ENCODE measurements around the gene OXCT1. TPM values are rescaled to one million over a fixed set of nuclear protein-coding genes. Genes with fewer than 3 reads are reported as not detected.

The OXCT1 gene
- polyA plus RNA-seq (2012; ENCODE audit: low read depth, missing spikeins), result 37.4 TPM

DNA sequence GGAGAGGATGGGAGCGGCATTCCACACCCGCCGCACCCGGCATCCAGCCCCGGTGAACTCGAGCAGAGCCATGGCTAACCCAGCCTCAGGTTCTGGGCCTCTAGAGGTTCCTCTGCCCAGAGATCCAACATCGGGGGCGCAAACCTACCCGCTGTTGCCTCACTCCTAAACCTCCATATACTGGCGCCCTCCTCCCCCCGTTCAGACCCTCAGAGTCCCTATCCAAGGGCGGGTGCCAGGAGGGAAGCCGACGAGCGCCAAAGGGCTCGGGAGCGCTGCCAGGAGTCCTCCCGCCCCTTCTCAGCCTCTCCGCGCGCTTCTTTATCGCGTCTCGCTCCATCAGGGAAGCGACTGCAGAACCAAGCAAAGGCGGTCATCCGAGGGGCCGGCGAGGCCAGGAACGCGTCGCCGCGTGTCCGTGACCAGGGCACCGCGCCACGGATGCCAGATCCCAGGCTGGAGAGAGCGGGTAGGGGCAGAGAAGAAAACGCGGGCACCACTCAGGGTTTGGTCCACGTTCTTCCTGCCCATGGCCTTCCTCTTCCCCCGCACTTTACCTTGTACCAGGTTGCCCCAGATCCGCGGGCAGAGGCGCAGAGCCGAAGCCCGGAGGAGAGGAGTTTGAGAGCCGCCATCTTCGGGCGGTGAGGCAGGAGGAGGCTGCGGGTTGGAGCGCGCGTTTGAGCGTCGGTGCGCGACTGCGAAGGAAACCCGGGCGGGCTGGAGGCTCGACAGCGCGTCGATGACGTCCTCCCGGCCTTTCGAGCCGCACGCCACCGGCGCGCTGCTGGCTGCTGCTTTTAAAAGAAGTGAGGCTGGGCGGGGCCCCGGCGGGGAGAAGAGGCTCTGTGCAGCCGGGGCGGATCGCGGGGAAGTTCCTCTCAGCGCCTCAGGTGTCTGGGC is at the start of gene OXCT1:
Gene OXCT1 (minus strand): TSS at position 702 of the 903 bp plus-strand sequence. CDS start 67 bp downstream, at position 635.
- TF ChIP-seq TAF1 (IDR thresholded peaks at IDR 0.05; ENCODE audit: low read depth, low read length), result peak; percentile 82
- peak; percentile 93 for TF ChIP-seq POLR2AphosphoS5 (IDR thresholded peaks at IDR 0.05; ENCODE audit: low read depth, low read length)
- TF ChIP-seq SPI1 (IDR thresholded peaks at IDR 0.05; ENCODE audit: low read depth, low read length), result no peak; the same call in 1 of the 2 replicates
- TF ChIP-seq POLR2A (IDR thresholded peaks at IDR 0.05; ENCODE audit: low read depth, low read length), result peak; percentile 91
- peak; percentile 66 for TF ChIP-seq POU2F2 (IDR thresholded peaks at IDR 0.05; ENCODE audit: low read depth, low read length)
- TF ChIP-seq PAX5 (IDR thresholded peaks at IDR 0.05; ENCODE audit: insufficient read depth, low read length, severe bottlenecking), result peak; percentile 23
- FAIRE-seq (peak; percentile 91), DNase-seq (ENCODE audit: insufficient read length, low spot score) (peak; percentile 80)

DNA sequence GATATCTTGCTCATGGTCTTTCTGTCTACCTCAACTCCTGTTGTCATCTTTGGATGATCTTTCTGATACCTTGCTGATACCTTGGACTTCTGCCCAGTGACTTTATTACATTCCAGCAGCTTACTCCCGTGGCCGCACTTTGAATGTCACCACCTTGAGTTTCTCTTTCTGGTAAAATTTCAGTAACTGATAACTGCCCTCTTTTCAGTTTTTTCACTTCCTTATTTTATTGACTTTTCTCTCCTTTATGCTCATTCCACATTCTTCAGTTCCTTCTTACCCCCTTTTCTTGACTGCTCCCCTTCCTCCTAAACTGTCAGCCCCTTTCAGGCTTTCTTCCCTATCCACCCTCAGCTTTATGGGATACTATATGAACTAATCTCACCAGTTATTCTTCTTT is 47.9 kb upstream of the OXCT1 start:
- TF ChIP-seq SPI1 (IDR thresholded peaks at IDR 0.05; ENCODE audit: low read depth, low read length), result peak; percentile 95
- TF ChIP-seq POU2F2 (IDR thresholded peaks at IDR 0.05; ENCODE audit: low read depth, low read length), result no peak
- peak; percentile 13 for FAIRE-seq
- no peak for DNase-seq (ENCODE audit: insufficient read length, low spot score)

DNA sequence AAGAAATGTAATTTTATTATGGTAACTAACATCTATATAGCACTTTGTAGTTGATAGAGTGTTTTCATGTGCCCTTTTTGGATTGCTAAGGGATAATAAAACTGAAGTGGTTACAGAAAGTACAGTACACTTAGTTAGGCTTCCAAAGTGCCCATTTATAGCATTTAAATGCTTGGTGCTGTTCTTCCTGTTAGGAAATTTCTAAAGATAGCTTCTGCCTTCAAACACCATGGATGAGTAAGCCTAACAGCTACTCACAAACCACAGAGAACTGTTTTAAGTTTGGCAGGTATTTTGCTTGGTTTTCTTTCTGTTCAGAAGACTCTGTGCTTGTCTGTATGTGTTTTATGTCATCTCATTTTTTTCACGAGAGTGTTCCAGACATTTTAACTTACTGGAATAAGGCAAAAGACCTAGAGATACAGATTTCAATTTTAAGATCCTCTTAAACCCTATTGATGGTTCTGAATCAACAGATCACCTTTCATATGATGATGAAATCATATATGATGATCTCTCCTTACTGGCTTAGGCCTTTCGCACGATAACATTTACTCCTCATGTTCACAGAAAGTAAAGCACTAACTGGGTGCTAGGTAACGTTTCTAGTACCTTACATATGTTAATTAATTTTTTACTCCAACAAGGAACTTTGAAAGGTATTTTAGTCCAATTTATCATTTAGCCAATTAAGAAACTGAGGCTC is 38.3 kb upstream of the OXCT1 start:
- FAIRE-seq (no peak), DNase-seq (ENCODE audit: insufficient read length, low spot score) (no peak)
- TF ChIP-seq POU2F2 (IDR thresholded peaks at IDR 0.05; ENCODE audit: low read depth, low read length), result no peak
- no peak for TF ChIP-seq PAX5 (IDR thresholded peaks at IDR 0.05; ENCODE audit: insufficient read depth, low read length, severe bottlenecking)
- TF ChIP-seq POLR2AphosphoS5 (IDR thresholded peaks at IDR 0.05; ENCODE audit: low read depth, low read length), result no peak
- TF ChIP-seq TAF1 (IDR thresholded peaks at IDR 0.05; ENCODE audit: low read depth, low read length), result no peak
- TF ChIP-seq SPI1 (IDR thresholded peaks at IDR 0.05; ENCODE audit: low read depth, low read length), result no peak
- no peak for TF ChIP-seq POLR2A (IDR thresholded peaks at IDR 0.05; ENCODE audit: low read depth, low read length)

DNA sequence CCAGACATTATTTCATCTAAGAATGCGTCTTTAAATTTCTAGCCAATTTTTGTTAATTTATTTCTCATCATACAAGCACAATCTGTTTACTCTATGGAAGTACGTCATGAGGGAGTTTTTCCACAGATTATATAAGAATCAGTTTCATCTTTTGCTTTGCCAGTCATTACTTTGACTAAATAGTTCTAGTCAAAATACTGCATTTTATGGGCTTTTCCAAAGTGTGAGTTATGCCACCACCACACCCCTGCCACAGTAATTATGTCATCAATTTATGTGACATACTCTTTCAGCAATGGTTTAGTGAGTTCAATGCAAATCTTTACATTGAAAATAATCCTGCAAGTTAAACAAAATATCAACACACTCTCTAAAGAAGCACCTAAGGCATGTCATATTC is 35.9 kb upstream of the OXCT1 start:
- DNase-seq (ENCODE audit: insufficient read length, low spot score), result no peak
- no peak for FAIRE-seq
- TF ChIP-seq PAX5 (IDR thresholded peaks at IDR 0.05; ENCODE audit: insufficient read depth, low read length, severe bottlenecking) (no peak), TAF1 (IDR thresholded peaks at IDR 0.05; ENCODE audit: low read depth, low read length) (no peak), POU2F2 (IDR thresholded peaks at IDR 0.05; ENCODE audit: low read depth, low read length) (no peak), SPI1 (IDR thresholded peaks at IDR 0.05; ENCODE audit: low read depth, low read length) (no peak), POLR2A (IDR thresholded peaks at IDR 0.05; ENCODE audit: low read depth, low read length) (no peak), POLR2AphosphoS5 (IDR thresholded peaks at IDR 0.05; ENCODE audit: low read depth, low read length) (no peak)

DNA sequence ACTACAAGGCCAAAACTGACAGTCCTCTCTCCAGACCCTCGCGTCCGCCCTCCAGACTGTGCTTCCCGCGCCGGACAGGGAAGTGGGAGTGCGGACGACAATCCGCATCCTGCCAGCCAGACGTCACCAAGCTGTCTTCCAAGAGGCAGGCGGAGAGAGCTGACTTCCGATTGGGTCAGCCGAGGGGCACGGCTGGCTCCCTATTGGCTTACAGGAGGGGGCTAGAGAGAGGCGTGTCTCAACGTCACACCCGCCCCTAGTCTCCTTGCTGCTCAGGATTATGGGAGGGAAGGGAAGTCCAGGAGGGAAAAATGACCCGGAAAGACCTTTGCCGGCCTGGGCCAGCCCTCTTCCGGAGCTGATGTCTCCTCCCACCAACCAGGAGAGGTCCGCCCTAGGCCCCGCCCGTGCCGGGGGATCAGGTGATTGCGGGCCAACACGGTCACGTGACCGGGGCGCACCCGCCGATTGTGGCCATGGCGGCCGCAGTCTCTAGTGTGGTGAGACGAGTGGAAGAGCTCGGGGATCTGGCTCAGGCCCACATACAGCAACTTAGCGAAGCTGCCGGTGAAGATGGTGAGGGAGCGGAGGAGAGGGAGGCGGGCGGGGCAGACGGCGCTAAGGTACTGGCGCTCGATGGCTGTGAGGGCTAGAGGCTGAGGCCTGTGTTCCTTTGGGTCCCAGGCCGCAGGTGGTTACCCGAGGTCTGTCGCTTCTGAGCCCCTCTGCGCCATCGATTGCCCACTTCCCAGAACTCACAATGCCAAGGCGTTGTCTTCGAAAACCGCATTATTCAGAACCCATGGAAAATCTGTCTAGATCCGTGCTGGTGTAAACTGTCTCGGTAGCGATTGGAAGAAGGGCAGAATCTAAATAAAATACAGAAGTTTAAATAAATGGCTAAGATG is 33.9 kb upstream of the OXCT1 start, which contains the start of gene RIMOC1:
Gene RIMOC1 (plus strand): TSS at position 453 of the 908 bp plus-strand sequence. CDS start 24 bp downstream, at position 477.
- FAIRE-seq (peak; percentile 100), DNase-seq (ENCODE audit: insufficient read length, low spot score) (peak; percentile 66)
- TF ChIP-seq POLR2A (IDR thresholded peaks at IDR 0.05; ENCODE audit: low read depth, low read length), result peak; percentile 89
- no peak for TF ChIP-seq PAX5 (IDR thresholded peaks at IDR 0.05; ENCODE audit: insufficient read depth, low read length, severe bottlenecking)
- TF ChIP-seq TAF1 (IDR thresholded peaks at IDR 0.05; ENCODE audit: low read depth, low read length), result peak; percentile 95
- peak; percentile 87 for TF ChIP-seq POU2F2 (IDR thresholded peaks at IDR 0.05; ENCODE audit: low read depth, low read length)
- TF ChIP-seq SPI1 (IDR thresholded peaks at IDR 0.05; ENCODE audit: low read depth, low read length), result peak; percentile 75
- TF ChIP-seq POLR2AphosphoS5 (IDR thresholded peaks at IDR 0.05; ENCODE audit: low read depth, low read length), result peak; percentile 87

DNA sequence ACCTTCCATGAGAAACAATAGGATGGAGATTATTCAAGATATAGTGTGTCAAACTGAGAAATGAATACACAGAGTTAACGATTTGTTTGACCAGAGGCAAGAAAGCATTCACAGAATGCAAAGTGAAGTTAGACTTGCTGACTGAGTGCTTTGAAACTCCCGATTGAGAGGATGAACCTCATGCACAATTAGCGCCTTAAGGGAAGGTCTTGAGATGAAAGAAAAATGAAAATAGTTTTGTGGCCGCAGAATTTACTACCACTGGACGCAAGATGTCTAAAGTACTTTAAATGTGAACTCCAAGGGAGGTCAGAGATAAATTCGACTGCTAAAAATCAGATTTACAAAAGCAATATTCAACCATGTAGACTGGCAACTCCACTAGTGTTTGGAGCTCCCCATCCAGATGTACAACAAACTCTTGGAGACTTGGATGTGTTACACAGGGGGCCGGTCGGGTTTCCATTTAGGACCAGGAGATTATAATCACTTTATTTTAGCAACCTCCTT is 33.2 kb upstream of the OXCT1 start:
- no peak for DNase-seq (ENCODE audit: insufficient read length, low spot score)
- FAIRE-seq, result peak; percentile 48

DNA sequence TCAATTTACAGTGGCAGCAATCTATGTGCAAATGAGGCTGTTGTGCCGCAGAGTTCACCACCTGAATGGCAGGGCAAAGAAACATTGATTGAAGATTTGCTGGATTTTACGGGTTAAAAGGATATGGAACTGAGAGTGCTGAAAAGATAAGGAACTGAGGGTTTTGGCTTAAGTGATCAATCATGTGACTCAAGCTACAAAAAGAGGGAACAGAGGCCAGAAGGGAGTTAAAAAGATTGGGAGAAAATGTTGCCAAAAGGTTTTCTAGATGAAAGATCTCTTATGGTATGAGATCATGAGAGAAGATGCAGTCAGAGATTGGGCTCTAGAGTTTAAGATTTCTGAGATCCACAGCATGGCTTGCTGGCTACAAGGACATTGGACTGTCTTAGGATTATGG is 26.0 kb upstream of the OXCT1 start:
- TF ChIP-seq POLR2A (IDR thresholded peaks at IDR 0.05; ENCODE audit: low read depth, low read length), result no peak
- no peak for TF ChIP-seq POU2F2 (IDR thresholded peaks at IDR 0.05; ENCODE audit: low read depth, low read length)
- no peak for TF ChIP-seq PAX5 (IDR thresholded peaks at IDR 0.05; ENCODE audit: insufficient read depth, low read length, severe bottlenecking)
- no peak for TF ChIP-seq POLR2AphosphoS5 (IDR thresholded peaks at IDR 0.05; ENCODE audit: low read depth, low read length)
- TF ChIP-seq SPI1 (IDR thresholded peaks at IDR 0.05; ENCODE audit: low read depth, low read length), result no peak
- no peak for TF ChIP-seq TAF1 (IDR thresholded peaks at IDR 0.05; ENCODE audit: low read depth, low read length)
- no peak for DNase-seq (ENCODE audit: insufficient read length, low spot score)
- no peak for FAIRE-seq

More for the DNA sequence above, 33.2 kb upstream of the OXCT1 start:
- TF ChIP-seq POU2F2 (IDR thresholded peaks at IDR 0.05; ENCODE audit: low read depth, low read length), result no peak
- TF ChIP-seq PAX5 (IDR thresholded peaks at IDR 0.05; ENCODE audit: insufficient read depth, low read length, severe bottlenecking), result no peak
- no peak for TF ChIP-seq POLR2A (IDR thresholded peaks at IDR 0.05; ENCODE audit: low read depth, low read length)
- TF ChIP-seq SPI1 (IDR thresholded peaks at IDR 0.05; ENCODE audit: low read depth, low read length), result no peak
- no peak for TF ChIP-seq POLR2AphosphoS5 (IDR thresholded peaks at IDR 0.05; ENCODE audit: low read depth, low read length)
- TF ChIP-seq TAF1 (IDR thresholded peaks at IDR 0.05; ENCODE audit: low read depth, low read length), result no peak

DNA sequence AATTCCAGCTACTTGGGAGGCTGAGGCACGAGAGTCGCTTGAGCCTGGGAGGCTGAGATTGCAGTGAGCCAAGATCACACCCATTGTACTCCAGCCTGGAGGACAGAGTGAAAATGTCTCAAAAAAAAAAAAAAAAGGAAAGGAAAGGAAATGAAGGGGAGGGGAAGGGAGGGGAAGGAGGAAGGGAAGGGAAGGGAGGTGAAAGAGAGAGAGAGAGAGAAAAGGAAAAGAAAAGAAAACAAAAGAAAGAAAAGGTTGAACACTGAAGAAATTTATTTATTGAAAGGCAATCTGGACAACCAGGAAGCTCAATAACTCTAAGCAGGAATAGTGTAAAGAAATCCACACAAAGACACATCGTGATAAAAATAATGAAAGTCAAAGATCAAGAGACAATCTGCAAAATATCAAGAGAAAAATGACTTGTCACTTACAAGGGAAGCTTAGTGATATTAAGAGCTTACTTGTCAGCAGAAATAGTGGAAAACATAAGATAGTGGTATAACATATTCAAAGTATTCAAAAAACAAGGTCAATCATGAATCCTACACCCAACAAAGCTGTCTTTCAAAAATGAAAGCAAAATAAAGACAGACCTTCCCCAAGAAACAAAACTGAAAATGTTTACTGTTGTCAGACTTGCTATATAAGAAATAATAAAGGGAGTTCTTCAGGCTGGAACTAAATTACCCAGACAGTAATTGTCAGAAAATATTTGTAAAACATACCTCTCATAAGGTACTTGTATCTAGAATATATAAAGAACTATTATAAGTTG is 23.0 kb upstream of the OXCT1 start:
- FAIRE-seq, result peak; percentile 76
- DNase-seq (ENCODE audit: insufficient read length, low spot score), result no peak
- TF ChIP-seq PAX5 (IDR thresholded peaks at IDR 0.05; ENCODE audit: insufficient read depth, low read length, severe bottlenecking), result no peak
- no peak for TF ChIP-seq POU2F2 (IDR thresholded peaks at IDR 0.05; ENCODE audit: low read depth, low read length)
- TF ChIP-seq POLR2A (IDR thresholded peaks at IDR 0.05; ENCODE audit: low read depth, low read length), result no peak
- TF ChIP-seq SPI1 (IDR thresholded peaks at IDR 0.05; ENCODE audit: low read depth, low read length), result no peak
- no peak for TF ChIP-seq POLR2AphosphoS5 (IDR thresholded peaks at IDR 0.05; ENCODE audit: low read depth, low read length)
- no peak for TF ChIP-seq TAF1 (IDR thresholded peaks at IDR 0.05; ENCODE audit: low read depth, low read length)
